Mononuclear cell (primary cell): ENCODE measurements around the gene UBL4B. TPM values are rescaled to one million over a fixed set of nuclear protein-coding genes. Genes with fewer than 3 reads are reported as not detected.

Experiments
- H3K27me3 ChIP-seq: 2 replicates; pipeline ENCODE4 v1.6.0; 2011; ENCODE audit warnings: low read length, control low read depth; ENCODE audit not compliant: insufficient read depth
- H3K4me1 ChIP-seq: 2 replicates; pipeline ENCODE4 v1.5.1; 2011; ENCODE audit warnings: mild to moderate bottlenecking, low read length, control low read depth; ENCODE audit not compliant: insufficient read depth
- H3K4me3 ChIP-seq: 2 replicates; pipeline ENCODE4 v1.5.1; 2011; ENCODE audit warnings: mild to moderate bottlenecking, low read length, moderate library complexity
- H3K9me3 ChIP-seq: 2 replicates; pipeline ENCODE4 v1.5.1; 2011; ENCODE audit warnings: low read depth, mild to moderate bottlenecking, control low read depth, low read length
- total RNA-seq: library from RNA; depleted of rRNA; stranded (reverse); fragments of >200 nt; gene quantifications from one replicate; pipeline ENCODE4 v1.2.3, GENCODE V29; 2012

The UBL4B gene
- total RNA-seq, 1 donor, result not detected

- Histone ChIP-seq H3K9me3 (no peaks in the 10 kb centered on the region), H3K4me3 (no peak overlapping the region), H3K4me1 (no peaks in the 10 kb centered on the region), H3K27me3 (no peaks in the 10 kb centered on the region)
Measured at GRCh38 chr1:110119843-110120242, 7.6 kb downstream of the UBL4B start.

GRCh38 chr1:110120960-110121561 lies 8.8 kb downstream of the UBL4B start:
- peaks cover 2% of the 10 kb centered on the region for H3K27me3 ChIP-seq
- no peaks in the 10 kb centered on the region for H3K4me1 ChIP-seq
- H3K4me3 ChIP-seq, result no peak overlapping the region
- H3K9me3 ChIP-seq, result no peaks in the 10 kb centered on the region

- Histone ChIP-seq H3K9me3 (no peaks in the 10 kb centered on the region), H3K4me3 (no peak overlapping the region), H3K27me3 (peaks cover 2% of the 10 kb centered on the region), H3K4me1 (no peaks in the 10 kb centered on the region)
Measured at GRCh38 chr1:110123224-110123623, 11.0 kb downstream of the UBL4B start.

DNA sequence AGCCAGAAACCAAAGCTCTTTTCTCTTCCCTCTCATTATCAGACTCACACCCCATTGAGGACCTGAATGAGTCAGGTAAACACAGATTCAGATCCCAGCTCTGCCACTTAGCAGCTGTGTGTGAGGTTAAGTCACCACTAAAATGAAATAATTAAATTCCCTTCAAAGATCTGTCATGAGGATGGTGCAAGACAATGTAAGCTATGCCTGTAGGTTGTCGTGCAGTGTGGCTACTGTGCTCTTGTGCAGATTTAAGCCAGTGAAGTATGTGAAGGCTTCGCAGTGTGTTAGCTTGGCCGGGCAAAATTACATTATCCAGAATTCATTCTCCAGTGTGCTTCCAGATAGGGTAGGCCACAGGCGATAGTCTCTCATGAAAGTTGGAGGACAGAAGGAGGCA lies 13.6 kb downstream of the UBL4B start:
- Histone ChIP-seq H3K4me1 (no peaks in the 10 kb centered on the region), H3K9me3 (no peaks in the 10 kb centered on the region), H3K4me3 (no peak overlapping the region), H3K27me3 (peaks cover 9% of the 10 kb centered on the region)

- Histone ChIP-seq H3K27me3 (peaks cover 14% of the 10 kb centered on the region), H3K9me3 (no peaks in the 10 kb centered on the region), H3K4me1 (no peaks in the 10 kb centered on the region), H3K4me3 (no peak overlapping the region)
Measured at GRCh38 chr1:110130113-110130591, 17.9 kb downstream of the UBL4B start.

- H3K9me3 ChIP-seq, result no peaks in the 10 kb centered on the region
- no peaks in the 10 kb centered on the region for H3K4me1 ChIP-seq
- no peak overlapping the region for H3K4me3 ChIP-seq
- peaks cover 12% of the 10 kb centered on the region for H3K27me3 ChIP-seq
Measured at GRCh38 chr1:110130989-110131388, 18.7 kb downstream of the UBL4B start.

DNA sequence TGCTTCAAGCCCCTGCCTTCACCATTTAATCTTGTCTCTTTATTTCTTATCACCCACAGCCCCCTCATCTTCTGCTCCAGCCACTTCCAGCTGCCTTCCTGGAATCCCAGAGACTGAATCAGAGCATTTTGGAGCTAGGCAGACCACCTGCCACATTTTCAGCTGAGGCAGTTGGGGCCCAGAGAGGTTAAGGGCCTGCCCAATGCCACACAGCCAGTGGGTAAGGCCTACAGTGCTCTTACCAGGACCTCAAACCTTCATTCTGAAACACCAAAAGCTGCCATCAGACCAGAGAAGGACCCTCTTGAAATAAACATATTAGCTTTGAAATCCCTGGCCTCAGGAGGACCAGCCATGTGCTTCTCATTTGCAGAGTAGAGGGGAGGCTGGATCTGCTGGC lies 20.4 kb downstream of the UBL4B start:
- Histone ChIP-seq H3K4me3 (no peak overlapping the region), H3K4me1 (no peaks in the 10 kb centered on the region), H3K9me3 (no peaks in the 10 kb centered on the region), H3K27me3 (peaks cover 15% of the 10 kb centered on the region)

GRCh38 chr1:110133436-110133835 lies 21.2 kb downstream of the UBL4B start:
- Histone ChIP-seq H3K4me1 (no peaks in the 10 kb centered on the region), H3K4me3 (no peak overlapping the region), H3K9me3 (no peaks in the 10 kb centered on the region), H3K27me3 (peaks cover 15% of the 10 kb centered on the region)

DNA sequence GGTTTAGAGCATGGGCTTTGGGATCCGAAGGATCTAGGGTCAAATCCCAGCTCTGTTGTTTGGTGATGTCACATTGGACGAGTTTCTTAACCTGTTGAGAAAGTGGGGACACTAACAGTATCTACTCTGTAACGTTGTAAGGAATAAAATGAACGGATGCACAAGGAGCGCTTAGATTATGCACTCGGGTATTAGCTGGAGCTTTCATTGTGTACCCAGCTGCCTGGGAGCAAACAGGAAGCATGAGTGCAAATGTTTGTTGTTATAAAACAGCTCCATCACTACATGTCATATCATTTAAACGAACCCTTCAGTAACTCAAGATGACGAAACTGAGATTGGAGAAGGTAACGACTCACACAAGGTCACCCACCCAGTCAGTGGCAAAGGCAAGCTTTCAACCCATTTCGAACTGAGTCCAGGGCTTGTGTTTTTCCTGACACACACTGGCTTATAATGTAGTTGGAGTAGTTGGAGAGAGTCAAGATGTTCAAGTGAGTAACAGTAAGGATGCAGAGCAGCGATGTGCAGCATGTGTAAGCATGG lies 21.9 kb downstream of the UBL4B start:
- Histone ChIP-seq H3K4me3 (no peak overlapping the region), H3K4me1 (no peaks in the 10 kb centered on the region), H3K27me3 (peaks cover 16% of the 10 kb centered on the region), H3K9me3 (no peaks in the 10 kb centered on the region)

DNA sequence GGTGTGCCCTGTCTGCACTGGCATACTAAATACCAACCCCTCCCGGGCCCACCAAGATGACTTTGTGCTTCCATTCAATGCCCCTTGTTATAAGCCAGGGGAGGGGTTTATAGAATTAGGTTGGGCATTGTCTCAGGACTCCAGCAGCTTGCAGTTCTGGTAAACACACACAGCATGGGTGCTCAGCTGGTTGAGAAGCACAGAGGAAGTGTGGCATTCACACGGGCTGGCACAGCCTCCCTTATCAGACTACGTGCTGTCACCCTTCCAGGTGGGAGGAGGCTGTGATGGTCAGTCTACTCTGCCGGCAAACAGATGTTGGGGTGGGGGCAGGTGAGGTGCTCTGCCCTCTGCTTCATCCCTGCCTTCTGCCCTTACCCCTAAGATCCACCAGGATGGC lies 23.0 kb downstream of the UBL4B start:
- Histone ChIP-seq H3K9me3 (no peaks in the 10 kb centered on the region), H3K27me3 (peaks cover 21% of the 10 kb centered on the region), H3K4me3 (no peak overlapping the region), H3K4me1 (no peaks in the 10 kb centered on the region)

DNA sequence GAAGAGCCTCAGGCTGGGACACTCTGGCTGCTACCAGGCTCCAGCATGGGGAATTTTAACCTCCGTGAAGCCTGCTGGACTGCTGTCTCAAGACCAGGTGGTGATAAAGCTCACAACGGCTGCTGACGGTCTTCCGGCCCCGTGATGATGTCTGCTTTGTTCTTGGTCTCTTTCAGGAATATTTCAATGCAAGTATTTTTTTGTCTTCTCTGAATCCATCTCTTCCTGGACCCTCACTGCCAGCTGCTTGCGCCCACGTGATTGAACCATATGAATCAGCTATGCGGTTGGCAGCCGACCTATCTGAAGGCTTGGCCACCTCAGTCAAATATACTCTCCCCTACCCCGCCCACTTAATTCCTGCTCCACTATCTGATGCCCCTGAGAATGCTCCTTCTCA lies 23.4 kb downstream of the UBL4B start:
- no peak overlapping the region for H3K4me3 ChIP-seq
- peaks cover 22% of the 10 kb centered on the region for H3K27me3 ChIP-seq
- H3K9me3 ChIP-seq, result no peaks in the 10 kb centered on the region
- H3K4me1 ChIP-seq, result no peaks in the 10 kb centered on the region

DNA sequence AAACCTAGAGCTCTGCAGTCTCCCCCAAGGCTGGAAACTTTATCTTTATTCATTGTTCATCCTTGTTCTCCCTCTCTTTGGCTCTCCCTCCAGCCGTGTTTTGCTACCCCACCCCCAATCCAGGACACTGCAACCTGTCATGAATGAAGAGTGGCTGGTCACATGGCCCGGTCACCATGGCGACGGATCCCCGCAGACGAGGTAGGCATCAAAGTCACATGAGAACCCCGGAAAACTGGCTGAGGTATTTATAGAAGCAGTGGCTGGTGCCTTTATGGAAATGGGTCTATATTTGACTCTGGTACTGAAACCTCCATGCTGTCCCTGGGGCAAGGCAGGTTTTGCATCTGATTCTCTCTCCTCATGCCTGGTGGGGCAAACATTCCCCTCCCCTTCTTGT lies 24.7 kb downstream of the UBL4B start:
- no peaks in the 10 kb centered on the region for H3K9me3 ChIP-seq
- H3K4me3 ChIP-seq, result no peak overlapping the region
- no peaks in the 10 kb centered on the region for H3K4me1 ChIP-seq
- peaks cover 23% of the 10 kb centered on the region for H3K27me3 ChIP-seq

DNA sequence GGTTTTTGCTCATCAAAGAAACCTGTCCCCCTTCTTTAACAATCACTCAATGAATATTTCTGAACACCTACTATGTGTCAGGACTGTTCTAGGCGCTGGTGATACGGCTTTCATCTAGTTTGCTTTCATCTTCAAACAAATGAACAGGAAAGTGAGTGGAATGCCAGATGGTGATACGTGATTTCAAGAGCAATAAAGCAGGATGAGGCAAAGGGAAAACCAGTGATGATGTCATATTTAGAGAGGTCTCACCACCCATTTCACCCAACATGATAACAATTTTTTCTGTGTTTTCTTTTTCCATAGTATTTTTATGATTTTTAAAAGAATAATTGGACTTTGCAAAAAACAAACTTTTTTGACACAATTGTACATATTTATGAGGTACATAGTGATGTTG lies 26.7 kb downstream of the UBL4B start:
- H3K27me3 ChIP-seq, result peaks cover 26% of the 10 kb centered on the region
- H3K9me3 ChIP-seq, result no peaks in the 10 kb centered on the region
- H3K4me1 ChIP-seq, result no peaks in the 10 kb centered on the region
- H3K4me3 ChIP-seq, result no peak overlapping the region

GRCh38 chr1:110144366-110144765 lies 32.1 kb downstream of the UBL4B start:
- Histone ChIP-seq H3K4me1 (no peaks in the 10 kb centered on the region), H3K9me3 (no peaks in the 10 kb centered on the region), H3K27me3 (peaks cover 54% of the 10 kb centered on the region), H3K4me3 (no peak overlapping the region)

DNA sequence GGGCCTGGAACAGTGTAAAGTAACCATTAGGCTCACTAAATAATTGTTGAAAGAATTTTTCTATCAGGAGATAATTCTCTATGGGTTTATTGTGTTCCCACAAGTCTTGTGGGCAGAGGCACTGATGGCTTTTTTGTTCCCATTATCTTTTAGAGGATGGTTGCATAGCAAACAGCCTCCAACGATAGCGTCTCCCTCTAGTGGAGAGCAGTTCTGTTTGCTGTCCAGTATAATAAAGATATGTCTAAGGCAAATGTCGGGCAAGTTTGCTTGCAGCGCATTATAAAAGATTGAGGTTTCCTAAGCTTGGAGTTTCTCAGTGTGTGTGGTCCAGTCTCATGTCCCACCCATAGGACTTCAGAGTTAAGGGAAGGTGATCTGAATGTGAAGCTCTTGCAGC lies 36.7 kb downstream of the UBL4B start:
- Histone ChIP-seq H3K9me3 (no peaks in the 10 kb centered on the region), H3K4me1 (no peaks in the 10 kb centered on the region), H3K4me3 (no peak overlapping the region), H3K27me3 (peaks cover 76% of the 10 kb centered on the region)
